ENCODE data around the gene DDX10.

GRCh38 chr11:108870373-108871020 lies 205.6 kb downstream of the DDX10 start:
- TF ChIP-seq, protein P1, sequence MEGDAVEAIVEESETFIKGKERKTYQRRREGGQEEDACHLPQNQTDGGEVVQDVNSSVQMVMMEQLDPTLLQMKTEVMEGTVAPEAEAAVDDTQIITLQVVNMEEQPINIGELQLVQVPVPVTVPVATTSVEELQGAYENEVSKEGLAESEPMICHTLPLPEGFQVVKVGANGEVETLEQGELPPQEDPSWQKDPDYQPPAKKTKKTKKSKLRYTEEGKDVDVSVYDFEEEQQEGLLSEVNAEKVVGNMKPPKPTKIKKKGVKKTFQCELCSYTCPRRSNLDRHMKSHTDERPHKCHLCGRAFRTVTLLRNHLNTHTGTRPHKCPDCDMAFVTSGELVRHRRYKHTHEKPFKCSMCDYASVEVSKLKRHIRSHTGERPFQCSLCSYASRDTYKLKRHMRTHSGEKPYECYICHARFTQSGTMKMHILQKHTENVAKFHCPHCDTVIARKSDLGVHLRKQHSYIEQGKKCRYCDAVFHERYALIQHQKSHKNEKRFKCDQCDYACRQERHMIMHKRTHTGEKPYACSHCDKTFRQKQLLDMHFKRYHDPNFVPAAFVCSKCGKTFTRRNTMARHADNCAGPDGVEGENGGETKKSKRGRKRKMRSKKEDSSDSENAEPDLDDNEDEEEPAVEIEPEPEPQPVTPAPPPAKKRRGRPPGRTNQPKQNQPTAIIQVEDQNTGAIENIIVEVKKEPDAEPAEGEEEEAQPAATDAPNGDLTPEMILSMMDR (IDR thresholded peaks at IDR 0.05) = no peak
- no peak for TF ChIP-seq POLR2A (IDR thresholded peaks at IDR 0.05)

Data from esophagus squamous epithelium (tissue), 4 donors.